Transverse colon (tissue), 4 donors: ENCODE measurements around the gene FST.

Source experiments
- CTCF ChIP-seq, 5 experiments: fragments of 200-600 bp in 3 of 5; fragments of 450-650 bp in 2 of 5; sonication (generic) in 3 of 5; IDR thresholded peaks; 1 replicate in 2 of 5; 2 replicates in 3 of 5; pipeline ENCODE4 v1.5.1; 2016 to 2017; ENCODE audit warnings: antibody characterized with exemption in 5 of 5, inconsistent platforms in 3 of 5, mild to moderate bottlenecking in 2 of 5, moderate library complexity in 1 of 5
- POLR2A ChIP-seq: fragments of 450-650 bp; IDR thresholded peaks from one replicate; pipeline ENCODE4 v1.6.1; 2016; ENCODE audit warnings: antibody characterized with exemption, mild to moderate bottlenecking, moderate library complexity
- POLR2AphosphoS5 ChIP-seq, 3 donors: sonication (generic); formaldehyde crosslinking; IDR thresholded peaks; one replicate each; pipeline ENCODE4 v1.6.1; 2016; ENCODE audit warnings: antibody characterized with exemption in 3 of 3

DNA sequence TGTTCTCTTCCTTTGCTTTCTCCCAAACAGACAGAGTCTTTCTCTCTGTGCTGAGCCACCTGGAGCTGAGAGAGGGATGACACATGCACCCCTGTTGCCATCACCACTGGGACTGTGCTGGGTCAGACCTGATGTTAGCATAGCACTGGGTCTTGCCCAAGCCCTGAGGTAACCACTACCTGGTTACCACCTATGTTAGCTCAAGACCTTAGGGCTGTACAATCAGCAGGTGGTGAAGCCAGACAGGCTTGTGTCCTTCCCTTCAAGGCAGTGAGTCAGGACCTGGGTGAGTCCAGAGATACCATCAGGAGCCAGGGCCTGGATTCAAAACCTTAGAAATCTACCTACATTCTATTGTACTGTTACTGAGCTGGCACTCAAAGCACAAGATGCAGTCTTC is 32.1 kb downstream of the FST start:
- TF ChIP-seq POLR2AphosphoS5 (IDR thresholded peaks at IDR 0.05) (no peak), POLR2A (no peak), CTCF (IDR thresholded peaks at IDR 0.05) (no peak)
